NT2/D1 (cell line): Measurements from ENCODE around the gene IMPDH2.

Experiments
- DNase-seq: peaks from one replicate; pipeline ENCODE4 v3.0.0-alpha.2; 2011; ENCODE audit warnings: low read depth, low spot score
- H3K27me3 ChIP-seq: 2 replicates; pipeline ENCODE4 v1.6.0; 2011; ENCODE audit warnings: mild to moderate bottlenecking; ENCODE audit not compliant: insufficient read length, insufficient read depth
- H3K36me3 ChIP-seq: 2 replicates; pipeline ENCODE4 v1.6.1; 2011; ENCODE audit warnings: mild to moderate bottlenecking, low read length, mixed read lengths; ENCODE audit not compliant: insufficient read depth, insufficient read length
- H3K4me1 ChIP-seq: 2 replicates; pipeline ENCODE4 v1.5.1; 2011; ENCODE audit not compliant: insufficient read depth, insufficient read length
- H3K4me3 ChIP-seq: 2 replicates; pipeline ENCODE4 v1.5.1; 2011; ENCODE audit warnings: low read depth; ENCODE audit not compliant: insufficient read length
- H3K9ac ChIP-seq: 2 replicates; pipeline ENCODE4 v1.6.0; 2011; ENCODE audit warnings: low read depth; ENCODE audit not compliant: insufficient read length
- H3K9me3 ChIP-seq: 2 replicates; pipeline ENCODE4 v1.5.1; 2011; ENCODE audit warnings: mild to moderate bottlenecking, low read length; ENCODE audit not compliant: insufficient read depth
- SUZ12 ChIP-seq: IDR thresholded peaks from 2 replicates; pipeline ENCODE4 v1.6.1; 2011; ENCODE audit not compliant: insufficient read length, insufficient read depth; ENCODE audit errors: extremely low read depth
- YY1 ChIP-seq: IDR thresholded peaks from 2 replicates; pipeline ENCODE4 v1.6.1; 2011; ENCODE audit not compliant: insufficient read length, insufficient read depth
- ZNF274 ChIP-seq: IDR thresholded peaks from 2 replicates; pipeline ENCODE4 v1.6.1; 2011; ENCODE audit warnings: mild to moderate bottlenecking, low read depth, low read length

The IMPDH2 gene

DNA sequence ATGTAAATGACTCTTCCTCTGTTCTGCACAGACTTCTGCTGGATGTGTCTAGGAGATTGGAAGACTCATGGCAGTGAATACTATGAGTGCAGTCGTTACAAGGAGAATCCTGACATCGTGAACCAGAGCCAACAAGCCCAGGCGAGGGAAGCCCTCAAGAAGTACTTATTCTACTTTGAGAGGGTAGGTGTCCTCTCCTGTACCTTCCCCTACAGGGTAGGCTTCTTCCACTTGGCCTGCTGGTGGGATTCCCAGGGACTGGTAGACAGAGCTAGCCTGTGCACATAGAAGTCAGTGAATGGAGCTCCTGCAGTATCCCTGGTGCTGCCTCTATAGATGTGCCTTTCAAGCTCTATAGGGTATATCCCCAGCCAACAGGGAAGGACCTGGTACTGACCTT, 49.7 kb downstream of the IMPDH2 start:
- DNase-seq, result no peak
- H3K9ac ChIP-seq, result no peak overlapping the region
- TF ChIP-seq SUZ12, result no peak
- no peak for TF ChIP-seq YY1
- no peak for TF ChIP-seq ZNF274
- H3K36me3 ChIP-seq, result peaks cover 85% of the 10 kb centered on the region
- peaks cover 2% of the 10 kb centered on the region for H3K4me1 ChIP-seq
- H3K4me3 ChIP-seq, result no peak overlapping the region
- H3K27me3 ChIP-seq, result no peaks in the 10 kb centered on the region
- no peaks in the 10 kb centered on the region for H3K9me3 ChIP-seq
